HCT116 (cell line): ENCODE measurements around the gene CNKSR3. TPM values are rescaled to one million over a fixed set of nuclear protein-coding genes. Genes with fewer than 3 reads are reported as not detected.

Experiments used
- ATAC-seq: fragments of 200-7000 bp; cut with Tn5 transposase; 2 replicates; pipeline ENCODE4 v1.9.1; 2020; ENCODE audit warnings: mild to moderate bottlenecking, moderate library complexity
- BruUV-seq: library from RNA; stranded (reverse); fragments of 400-500 nt; replicated peaks from 2 replicates; lab custom pipeline; 2021; lab: Mats Ljungman, UMichigan
- CTCF ChIA-PET: fragments of 300-600 bp; sonication (Branson Sonifier 250); formaldehyde crosslinking; loops from one replicate; lab custom pipeline; 2021; ENCODE audit warnings: antibody characterized with exemption; lab: Charles Lee
- POLR2A ChIA-PET: fragments of 300-600, 350-600 bp; sonication (Branson Sonifier 250); formaldehyde crosslinking; loops from one replicate; lab custom pipeline; 2021; ENCODE audit warnings: antibody characterized with exemption; lab: Charles Lee
- RAD21 ChIA-PET, 2 experiments: fragments of 300-600 bp; sonication (Branson Sonifier 250); formaldehyde crosslinking; loops; one replicate each; lab custom pipeline; 2023; ENCODE audit warnings: low total read pairs in 2 of 2; ENCODE audit not compliant: uncharacterized antibody in 2 of 2, unreplicated experiment in 2 of 2, low non-redundant PET in 1 of 2; lab: Charles Lee
- DNase-seq: peaks from one replicate; pipeline ENCODE4 v3.0.0-alpha.2; 2010; ENCODE audit warnings: low read depth, low spot score
- H2AFZ ChIP-seq: fragments of 200-600 bp; shearing (Covaris generic), sonication (generic); 2 replicates; pipeline ENCODE4 v1.6.1; 2017; ENCODE audit warnings: low read depth, mixed run types, mixed read lengths, antibody characterized with exemption, low read length; ENCODE audit not compliant: poor library complexity, severe bottlenecking
- H3K27ac ChIP-seq: 2 replicates; pipeline ENCODE4 v1.5.1; 2012; ENCODE audit warnings: low read depth, low read length
- H3K27me3 ChIP-seq: fragments of 200-600 bp; sonication (generic); 2 replicates; pipeline ENCODE4 v1.6.1; 2016; ENCODE audit warnings: mixed run types, low read length, mixed read lengths; ENCODE audit not compliant: insufficient read depth
- H3K36me3 ChIP-seq, 2 experiments: fragments of 200-500 bp in 1 of 2; fragments of 200-600 bp in 1 of 2; sonication (Bioruptor generic) in 1 of 2; sonication (generic) in 1 of 2; 2 replicates each; pipeline versions ENCODE4 v1.5.1 to v1.6.1; 2014 to 2016; ENCODE audit warnings: low read length in 2 of 2, inconsistent platforms in 1 of 2, mixed read lengths in 1 of 2, mixed run types in 1 of 2; ENCODE audit not compliant: insufficient read depth in 2 of 2, control insufficient read depth in 1 of 2
- H3K4me1 ChIP-seq, 2 experiments: fragments of 200-600 bp in 1 of 2; sonication (generic) in 1 of 2; 2 replicates each; pipeline versions ENCODE4 v1.5.1 to v1.6.1; 2012 to 2017; ENCODE audit warnings: low read length in 2 of 2, inconsistent platforms in 1 of 2, mild to moderate bottlenecking in 1 of 2, mixed read lengths in 1 of 2, mixed run types in 1 of 2, moderate library complexity in 1 of 2; ENCODE audit not compliant: insufficient read depth in 2 of 2, control insufficient read depth in 1 of 2
- H3K4me2 ChIP-seq: fragments of 200-600 bp; sonication (generic); 2 replicates; pipeline ENCODE4 v1.6.1; 2017; ENCODE audit warnings: mixed run types, low read length, mixed read lengths
- H3K4me3 ChIP-seq, 2 experiments: fragments of 200-600 bp in 1 of 2; sonication (generic) in 1 of 2; replicated peaks in 1 of 2; 2 replicates each; pipeline ENCODE4 v1.5.1; 2011 to 2016; ENCODE audit warnings: low read length in 2 of 2, control low read depth in 1 of 2, low read depth in 1 of 2, mild to moderate bottlenecking in 1 of 2, mixed read lengths in 1 of 2, mixed run types in 1 of 2
- H3K79me2 ChIP-seq: fragments of 200-600 bp; sonication (generic); 2 replicates; pipeline ENCODE4 v1.6.1; 2017; ENCODE audit warnings: mild to moderate bottlenecking, mixed run types, low read length, moderate library complexity, mixed read lengths; ENCODE audit not compliant: insufficient read depth
- H3K9ac ChIP-seq: fragments of 200-600 bp; sonication (generic); 2 replicates; pipeline ENCODE4 v1.6.1; 2016; ENCODE audit warnings: low read length, mixed read lengths
- H3K9me2 ChIP-seq: fragments of 200-600 bp; sonication (generic), shearing (Covaris generic); 2 replicates; pipeline ENCODE4 v1.6.1; 2017; ENCODE audit warnings: mixed run types, mild to moderate bottlenecking, moderate library complexity; ENCODE audit not compliant: insufficient read depth
- H3K9me3 ChIP-seq, 2 experiments: fragments of 200-500 bp in 1 of 2; fragments of 200-600 bp in 1 of 2; sonication (Bioruptor generic) in 1 of 2; sonication (generic) in 1 of 2; 2 replicates each; pipeline ENCODE4 v1.6.1; 2014 to 2017; ENCODE audit warnings: low read length in 2 of 2, mixed read lengths in 2 of 2, inconsistent platforms in 1 of 2, low read depth in 1 of 2, mild to moderate bottlenecking in 1 of 2, mixed run types in 1 of 2, moderate library complexity in 1 of 2; ENCODE audit not compliant: control insufficient read depth in 1 of 2, insufficient read depth in 1 of 2
- H4K20me1 ChIP-seq: fragments of 200-600 bp; sonication (generic), shearing (Covaris generic); 2 replicates; pipeline ENCODE4 v1.6.1; 2017; ENCODE audit warnings: mixed run types, mild to moderate bottlenecking, moderate library complexity; ENCODE audit not compliant: insufficient read depth
- ATF3 ChIP-seq: IDR thresholded peaks from 2 replicates; pipeline ENCODE4 v1.6.1; 2012
- CBX3 ChIP-seq: IDR thresholded peaks from 2 replicates; pipeline ENCODE4 v1.6.1; 2012; ENCODE audit warnings: low read depth
- CEBPB ChIP-seq: IDR thresholded peaks from 2 replicates; pipeline ENCODE4 v1.6.1; 2012; ENCODE audit warnings: low read depth
- CTCF ChIP-seq, 3 experiments: fragments of 200-600 bp in 1 of 3; sonication (generic) in 1 of 3; IDR thresholded peaks in 2 of 3; conservative IDR thresholded peaks in 1 of 3; 2 replicates each; pipeline ENCODE4 v1.5.1; 2012 to 2017; ENCODE audit warnings: low read depth in 2 of 3, low read length in 2 of 3, antibody characterized with exemption in 1 of 3, borderline replicate concordance in 1 of 3, control low read depth in 1 of 3, mild to moderate bottlenecking in 1 of 3, mixed read lengths in 1 of 3, mixed run types in 1 of 3, moderate library complexity in 1 of 3; ENCODE audit not compliant: insufficient read depth in 1 of 3
- EGR1 ChIP-seq: IDR thresholded peaks from 2 replicates; pipeline ENCODE4 v1.6.1; 2012; ENCODE audit warnings: low read depth
- ELF1 ChIP-seq: IDR thresholded peaks from 2 replicates; pipeline ENCODE4 v1.6.1; 2012; ENCODE audit warnings: low read depth, borderline replicate concordance
- EZH2 ChIP-seq: fragments of 200-600 bp; sonication (generic); IDR thresholded peaks from 2 replicates; pipeline ENCODE4 v1.6.1; 2017; ENCODE audit warnings: antibody characterized with exemption, mixed run types
- EZH2phosphoT487 ChIP-seq: fragments of 200-600 bp; IDR thresholded peaks from 2 replicates; pipeline ENCODE4 v1.6.1; 2018; ENCODE audit warnings: antibody characterized with exemption, borderline replicate concordance
- FOSL1 ChIP-seq: IDR thresholded peaks from 2 replicates; pipeline ENCODE4 v1.6.1; 2012; ENCODE audit warnings: low read depth
- JUND ChIP-seq: IDR thresholded peaks from 2 replicates; pipeline ENCODE4 v1.6.1; 2012
- POLR2A ChIP-seq: IDR thresholded peaks from 2 replicates; pipeline ENCODE4 v1.7.0; 2011; ENCODE audit warnings: borderline replicate concordance; ENCODE audit not compliant: insufficient read depth, insufficient read length; ENCODE audit errors: extremely low read depth
- POLR2AphosphoS5 ChIP-seq: IDR thresholded peaks from 2 replicates; pipeline ENCODE4 v1.6.1; 2011; ENCODE audit warnings: mild to moderate bottlenecking, low read depth, low read length, moderate library complexity
- RAD21 ChIP-seq: IDR thresholded peaks from 2 replicates; pipeline ENCODE4 v1.6.1; 2012; ENCODE audit warnings: low read depth, mild to moderate bottlenecking
- SP1 ChIP-seq: IDR thresholded peaks from 2 replicates; pipeline ENCODE4 v1.6.1; 2012; ENCODE audit warnings: low read depth
- SRF ChIP-seq: IDR thresholded peaks from 2 replicates; pipeline ENCODE4 v1.6.1; 2012; ENCODE audit warnings: low read depth
- YY1 ChIP-seq: IDR thresholded peaks from 2 replicates; pipeline ENCODE4 v1.6.1; 2011; ENCODE audit warnings: low read length, low read depth, moderate library complexity, mild to moderate bottlenecking; ENCODE audit not compliant: insufficient replicate concordance; ENCODE audit errors: extremely low read depth
- ZBTB33 ChIP-seq: IDR thresholded peaks from 2 replicates; pipeline ENCODE4 v1.6.1; 2011; ENCODE audit warnings: mild to moderate bottlenecking, low read length, moderate library complexity; ENCODE audit not compliant: insufficient replicate concordance; ENCODE audit errors: extremely low read depth
- ZFX ChIP-seq: fragments of 450-650 bp; IDR thresholded peaks from 2 replicates; pipeline ENCODE4 v1.6.1; 2017
- ZNF274 ChIP-seq: fragments of 200-500 bp; sonication (Bioruptor generic); IDR thresholded peaks from 2 replicates; pipeline ENCODE4 v1.6.1; 2014; ENCODE audit warnings: mild to moderate bottlenecking, low read depth, low read length, inconsistent platforms
- intact Hi-C: fragments of 100-400 bp; cut with micrococcal nuclease; formaldehyde crosslinking; loops from 2 replicates; pipeline ENCODE4 v1.10.0; 2022
- total RNA-seq: library from RNA; stranded (reverse); gene quantifications from one replicate; pipeline ENCODE4 v1.2.1, GENCODE V29; 2021; ENCODE audit not compliant: unreplicated experiment

The CNKSR3 gene
- total RNA-seq, 1 experiment from 2014 or later = 15.4 TPM

GRCh38 chr6:154354265-154354777, 156.2 kb downstream of the CNKSR3 start (continued):
- TF ChIP-seq CTCF (IDR thresholded peaks at IDR 0.05 in 2 of 3, conservative IDR thresholded peaks at IDR 0.05 in 1 of 3; ENCODE audit: borderline replicate concordance in 1 of 3, insufficient read depth in 1 of 3, low read depth in 2 of 3, low read length in 2 of 3) (no peak), ZNF274 (no peak), SP1 (no peak)

GRCh38 chr6:154353626-154354025, 156.9 kb downstream of the CNKSR3 start:
- RAD21 ChIA-PET = no interaction called here
- H3K4me2 ChIP-seq = no peak overlapping the region
- H3K9me2 ChIP-seq = no peaks in the 10 kb centered on the region; the same call in 1 of the 2 replicates
- POLR2A ChIA-PET = no interaction called here
- DNase-seq = no peak
- H3K27me3 ChIP-seq = no peaks in the 10 kb centered on the region
- intact Hi-C loops = no loop called here
- no peak for ATAC-seq
- no peaks in the 10 kb centered on the region for H3K36me3 ChIP-seq
- H3K4me3 ChIP-seq = no peak overlapping the region
- H3K27ac ChIP-seq = no peak overlapping the region
- no peak overlapping the region for H3K9ac ChIP-seq
- CTCF ChIA-PET = no interaction called here
- no peaks in the 10 kb centered on the region for H3K9me3 ChIP-seq
- BruUV-seq = no TSS peak
- no peaks in the 10 kb centered on the region for H3K79me2 ChIP-seq
- no peak overlapping the region for H2AFZ ChIP-seq
- no peaks in the 10 kb centered on the region for H3K4me1 ChIP-seq
- H4K20me1 ChIP-seq = no peaks in the 10 kb centered on the region
- TF ChIP-seq ZBTB33 (no peak), YY1 (no peak), EGR1 (no peak), ZFX (no peak), SRF (no peak), POLR2AphosphoS5 (no peak), CEBPB (no peak), FOSL1 (no peak), ZNF274 (no peak), POLR2A (no peak), EZH2phosphoT487 (no peak), SP1 (no peak), ATF3 (no peak), ELF1 (no peak), CTCF (IDR thresholded peaks at IDR 0.05 in 2 of 3, conservative IDR thresholded peaks at IDR 0.05 in 1 of 3; ENCODE audit: borderline replicate concordance in 1 of 3, insufficient read depth in 1 of 3, low read depth in 2 of 3, low read length in 2 of 3) (no peak), EZH2 (no peak), CBX3 (no peak), JUND (no peak), RAD21 (no peak)
